Activated naive CD4-positive, alpha-beta T cell (primary cell): ENCODE results near the gene SLC12A5.

ENCODE experiments used
- DNase-seq, 4 experiments: peaks; one replicate each; lab custom pipeline; 2025; lab: John Stamatoyannopoulos, UW

The SLC12A5 gene

GRCh38 chr20:46054606-46055005, 25.6 kb downstream of the SLC12A5 start:
- no peak for DNase-seq

- no peak for DNase-seq
Measured at GRCh38 chr20:46055269-46055668, 26.3 kb downstream of the SLC12A5 start.

- no peak for DNase-seq
Measured at GRCh38 chr20:46056027-46056833, 27.2 kb downstream of the SLC12A5 start.

GRCh38 chr20:46056970-46057855, 28.2 kb downstream of the SLC12A5 start:
- no peak for DNase-seq

GRCh38 chr20:46057856-46058598, 29.0 kb downstream of the SLC12A5 start:
- DNase-seq, result no peak

- no peak for DNase-seq
Measured at GRCh38 chr20:46058599-46059281, 29.7 kb downstream of the SLC12A5 start.

- no peak for DNase-seq
Measured at GRCh38 chr20:46060301-46060881, 31.4 kb downstream of the SLC12A5 start.

- DNase-seq, result no peak
Measured at GRCh38 chr20:46060975-46061374, 32.0 kb downstream of the SLC12A5 start.

GRCh38 chr20:46062151-46062550, 33.1 kb downstream of the SLC12A5 start:
- no peak for DNase-seq

- no peak for DNase-seq
Measured at GRCh38 chr20:46062621-46063020, 33.6 kb downstream of the SLC12A5 start.

- DNase-seq, result no peak
Measured at GRCh38 chr20:46063151-46063550, 34.1 kb downstream of the SLC12A5 start.

- DNase-seq, result no peak
Measured at GRCh38 chr20:46063652-46064054, 34.6 kb downstream of the SLC12A5 start.

- no peak for DNase-seq
Measured at GRCh38 chr20:46065006-46065405, 36.0 kb downstream of the SLC12A5 start.

GRCh38 chr20:46065691-46066090, 36.7 kb downstream of the SLC12A5 start:
- DNase-seq, result no peak

- DNase-seq, result no peak
Measured at GRCh38 chr20:46070215-46070900, 41.3 kb downstream of the SLC12A5 start.

- no peak for DNase-seq
Measured at GRCh38 chr20:46071573-46071972, 42.6 kb downstream of the SLC12A5 start.

- no peak for DNase-seq
Measured at GRCh38 chr20:46073024-46073423, 44.0 kb downstream of the SLC12A5 start.

- DNase-seq, result no peak
Measured at GRCh38 chr20:46073443-46073842, 44.4 kb downstream of the SLC12A5 start.

- DNase-seq, result no peak
Measured at GRCh38 chr20:46074006-46074405, 45.0 kb downstream of the SLC12A5 start.

GRCh38 chr20:46076806-46077205, 47.8 kb downstream of the SLC12A5 start:
- no peak for DNase-seq
